ENCODE measurements around the gene MCC.
A peak's percentile ranks its signal among the peaks of the same experiment; 100 is the strongest.

The MCC gene

DNA sequence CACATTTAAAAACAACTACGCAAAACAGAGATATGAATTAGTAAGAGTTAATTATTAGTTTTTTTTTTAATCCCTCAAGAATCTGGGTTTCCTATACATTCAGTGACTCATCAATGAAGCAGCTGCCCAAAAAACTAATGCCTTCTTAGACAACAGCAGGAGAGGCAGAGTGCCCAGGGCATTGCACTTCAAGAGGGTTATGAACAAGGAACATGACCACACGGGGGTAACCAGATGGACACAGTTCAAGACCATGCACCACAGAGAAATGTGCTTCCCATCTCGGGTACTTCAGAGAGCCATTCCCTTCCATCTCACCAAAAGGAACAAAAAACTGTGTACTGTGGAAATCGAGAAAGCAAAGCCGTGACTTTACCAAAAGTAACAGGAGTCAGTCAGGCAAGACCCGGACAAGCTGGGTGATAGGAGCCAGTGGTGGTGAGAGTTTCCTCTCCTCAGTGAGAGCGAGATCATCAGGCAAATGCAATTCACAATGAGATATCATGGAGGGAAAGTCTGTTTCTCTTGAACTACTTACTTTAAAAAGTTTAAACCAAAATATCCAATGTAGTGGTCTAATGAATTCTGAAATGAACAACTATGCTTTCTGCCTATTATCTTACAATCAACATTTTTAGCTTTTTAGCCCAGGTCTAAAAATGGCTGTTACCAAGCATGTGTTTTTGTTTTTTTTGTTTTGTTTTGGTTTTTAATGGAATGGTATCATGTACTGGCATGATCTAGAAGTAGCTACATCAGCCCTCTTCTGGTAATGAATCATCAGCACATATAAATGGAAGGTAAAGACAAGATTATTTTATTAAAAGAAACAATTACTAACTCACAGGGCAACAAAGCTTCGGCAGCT, 245.5 kb downstream of the MCC start:
- no peak for FAIRE-seq

- no peak for FAIRE-seq
Observed at GRCh38 chr5:113240951-113241726, 247.1 kb downstream of the MCC start.

DNA sequence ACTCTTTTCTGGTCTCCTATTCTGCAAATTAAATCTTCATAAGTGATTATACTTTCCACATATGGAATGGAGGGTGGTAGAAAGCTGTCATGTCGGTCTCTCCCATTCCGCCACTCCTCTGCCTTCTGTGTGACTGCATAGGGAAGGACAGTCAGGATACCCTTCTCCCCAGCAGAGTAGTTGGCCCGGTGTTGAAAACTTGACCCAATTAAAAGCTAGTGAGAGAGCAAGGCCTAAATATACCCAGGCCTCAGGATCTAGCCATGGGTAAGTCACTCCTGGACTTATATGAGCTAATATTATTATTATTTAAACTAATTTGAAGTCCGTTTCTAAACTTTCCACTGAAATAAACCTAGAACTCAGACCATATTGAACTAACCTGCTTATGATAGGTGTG, 248.2 kb downstream of the MCC start:
- no peak for FAIRE-seq

DNA sequence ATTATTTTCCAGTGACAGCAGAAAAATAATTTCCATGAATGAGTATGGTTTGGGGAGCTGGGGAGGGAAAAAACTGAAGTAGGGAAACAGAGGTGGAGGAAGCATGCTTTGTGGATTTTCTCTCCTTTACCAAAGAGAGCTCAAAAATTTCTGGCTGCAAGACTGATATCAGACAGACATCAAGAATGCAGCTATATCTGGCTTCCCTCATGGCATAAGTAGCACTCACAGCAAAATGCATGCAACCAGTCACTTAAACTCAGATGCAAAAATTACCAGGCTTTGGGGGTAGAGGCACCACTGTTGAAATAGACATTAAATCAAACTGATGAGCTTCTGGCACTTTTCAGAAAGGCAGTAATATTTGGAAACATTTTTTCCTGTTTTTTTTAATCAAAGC, 250.4 kb downstream of the MCC start:
- no peak for FAIRE-seq

- no peak for FAIRE-seq
Observed at GRCh38 chr5:113236536-113237288, 251.5 kb downstream of the MCC start.

- no peak for FAIRE-seq
Observed at GRCh38 chr5:113235884-113236283, 252.4 kb downstream of the MCC start.

DNA sequence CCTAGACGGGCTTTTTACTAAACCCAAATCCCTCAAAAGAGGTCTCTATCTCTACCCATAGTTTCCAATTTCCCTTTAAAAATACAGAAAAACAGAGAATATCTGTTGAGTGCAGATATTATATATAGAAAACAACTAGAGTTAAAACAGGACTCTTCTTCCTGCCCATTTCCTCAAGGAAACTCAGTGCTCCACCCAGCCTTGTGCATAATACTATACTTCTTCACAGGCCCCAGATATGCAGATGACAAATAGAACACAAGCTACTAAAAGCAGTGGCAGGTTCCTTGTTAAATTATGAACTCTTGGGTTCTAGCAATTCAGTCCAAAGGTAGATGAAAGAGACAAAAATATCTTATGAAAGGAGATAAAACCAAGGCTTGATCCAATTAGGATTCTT, 253.7 kb downstream of the MCC start:
- no peak for FAIRE-seq

GRCh38 chr5:113233606-113234005, 254.6 kb downstream of the MCC start:
- FAIRE-seq = no peak

DNA sequence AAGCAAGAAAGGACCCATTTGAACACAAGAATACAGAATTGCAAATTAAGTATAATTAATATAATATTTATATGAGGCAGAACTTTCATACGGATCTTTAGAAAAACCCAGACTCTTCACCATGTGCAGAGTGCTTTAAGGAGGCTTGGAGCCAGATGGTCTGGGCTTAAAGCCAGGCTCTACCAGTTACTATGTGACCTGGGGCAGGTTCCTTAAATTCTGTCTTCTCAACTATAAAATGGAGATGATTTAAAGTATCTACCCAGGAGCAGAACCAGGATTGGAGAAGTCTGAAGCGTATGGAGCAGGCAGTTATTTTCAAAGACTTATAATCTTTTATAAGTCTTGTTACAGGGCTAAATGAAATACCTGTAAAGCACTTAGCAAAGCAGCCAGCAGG, 255.6 kb downstream of the MCC start:
- no peak for FAIRE-seq

GRCh38 chr5:113232221-113232620, 256.0 kb downstream of the MCC start:
- no peak for FAIRE-seq

DNA sequence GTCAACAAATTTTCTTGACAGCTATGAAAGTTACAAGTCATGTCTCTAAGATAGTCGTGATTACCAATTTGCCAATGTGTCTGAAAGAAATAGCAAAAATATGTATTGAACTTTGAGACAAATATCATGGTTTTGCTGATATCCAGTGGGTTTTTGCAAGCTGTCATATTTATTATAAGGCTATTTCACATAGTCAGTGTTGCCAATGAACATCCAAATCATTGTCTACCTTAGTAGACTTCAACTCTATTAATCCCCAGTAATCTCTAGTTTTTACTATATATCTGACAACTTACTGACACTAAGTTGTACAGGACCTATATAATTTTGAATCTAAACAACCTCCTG, 256.6 kb downstream of the MCC start:
- FAIRE-seq = no peak

GRCh38 chr5:113230711-113231652, 257.3 kb downstream of the MCC start:
- FAIRE-seq = peak; percentile 8

DNA sequence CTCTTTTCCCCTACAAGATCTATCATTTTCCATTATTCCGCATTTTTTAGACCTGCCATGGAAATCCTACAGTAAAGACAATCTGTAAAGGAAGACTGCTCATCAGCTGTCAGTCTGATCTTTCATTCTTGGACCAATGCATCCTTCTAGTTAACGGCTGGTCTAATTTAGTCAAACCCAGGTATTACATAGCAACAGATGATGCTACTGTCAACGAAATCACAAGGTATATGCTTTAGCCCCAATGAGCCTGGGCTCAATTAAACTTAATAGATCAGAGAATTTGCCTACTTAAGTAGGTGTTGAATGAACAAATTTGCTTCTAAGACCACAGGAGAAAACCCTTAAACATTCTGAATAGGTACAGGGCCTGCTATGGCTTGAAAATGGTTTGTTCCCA, 260.5 kb downstream of the MCC start:
- no peak for FAIRE-seq

GRCh38 chr5:113226116-113226736, 262.0 kb downstream of the MCC start:
- peak; percentile 93 for FAIRE-seq

GRCh38 chr5:113225259-113225658, 263.0 kb downstream of the MCC start:
- no peak for FAIRE-seq

DNA sequence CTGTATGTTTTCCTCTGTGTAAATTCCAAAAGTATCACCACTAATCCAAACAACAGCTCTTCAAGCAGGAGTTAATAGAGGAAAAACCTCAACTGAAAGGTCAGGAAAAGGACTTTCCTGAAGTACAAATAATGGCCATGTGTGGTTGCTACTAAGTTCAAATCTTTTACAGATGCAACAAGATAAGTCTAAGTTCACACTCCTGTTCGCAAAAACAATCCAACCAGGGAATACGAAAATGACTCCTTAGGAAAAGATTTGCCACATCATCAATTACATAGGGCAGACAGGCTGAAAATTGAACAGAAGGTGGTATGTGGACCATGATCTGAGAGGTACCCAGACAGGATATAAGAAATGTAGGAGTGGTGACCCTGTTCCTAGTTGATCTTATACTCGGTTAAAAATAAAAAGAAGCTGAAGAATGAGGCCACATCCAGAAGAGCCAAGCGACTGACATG, 263.6 kb downstream of the MCC start:
- peak; percentile 94 for FAIRE-seq

DNA sequence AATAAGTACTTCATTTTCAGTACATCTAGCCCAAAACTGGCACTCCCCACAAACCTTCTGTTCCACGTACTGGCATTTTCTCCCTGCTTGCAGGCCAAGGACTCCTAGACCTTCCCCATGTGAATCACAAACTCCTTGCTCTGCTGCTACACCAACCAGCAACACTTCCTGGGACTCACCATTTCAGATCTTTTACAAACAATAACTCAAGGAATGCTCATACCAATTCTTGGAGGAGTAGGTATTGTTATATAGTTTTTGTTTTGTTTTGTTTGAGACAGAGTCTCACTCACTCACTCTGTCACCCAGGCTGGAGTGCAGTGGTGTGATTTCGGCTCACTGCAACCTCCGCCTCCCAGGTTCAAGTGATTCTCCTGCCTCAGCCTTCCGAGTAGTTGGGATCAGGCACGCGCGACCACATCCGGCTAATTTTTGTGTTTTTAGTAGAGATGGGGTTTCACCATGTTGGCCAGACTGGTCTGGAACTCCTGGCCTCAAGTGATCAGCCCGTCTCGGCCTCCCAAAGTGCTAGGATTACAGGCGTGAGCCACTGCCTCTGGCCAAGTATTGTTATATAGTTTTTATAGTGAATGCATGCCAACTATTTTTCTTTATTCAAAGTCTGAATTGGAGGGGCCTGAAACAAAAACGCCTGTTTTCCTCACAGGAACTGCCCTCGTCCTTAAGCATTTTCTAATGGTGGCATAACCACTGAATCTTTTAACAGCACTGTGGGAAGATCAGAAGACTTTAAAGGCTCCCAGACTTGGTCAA, 264.2 kb downstream of the MCC start:
- FAIRE-seq = no peak

- no peak for FAIRE-seq
Observed at GRCh38 chr5:113223315-113223714, 264.9 kb downstream of the MCC start.

GRCh38 chr5:113221294-113222176, 266.7 kb downstream of the MCC start:
- no peak for FAIRE-seq

- no peak for FAIRE-seq
Observed at GRCh38 chr5:113219695-113220094, 268.6 kb downstream of the MCC start.
